Pancreas (tissue), 10 donors: ENCODE data around the gene DLG2. TPM values are rescaled to one million over a fixed set of nuclear protein-coding genes. Genes with fewer than 3 reads are reported as not detected.

Source experiments
- ATAC-seq, 4 donors: fragments of 200-7000 bp; cut with Tn5 transposase; one replicate each; pipeline versions ENCODE4 v1.8.0 to v1.9.1; 2020; ENCODE audit warnings: mild to moderate bottlenecking in 4 of 4, moderate library complexity in 4 of 4
- DNase-seq, 6 donors: peaks; one replicate each; pipeline ENCODE4 v3.0.0-alpha.2; 2020
- FAIRE-seq: peaks from 2 replicates; lab custom pipeline; 2012; peaks lifted over from hg19 to GRCh38; lab: Jason Lieb, UNC
- H3K27ac ChIP-seq, 4 donors: fragments of 200-600 bp; sonication (generic); 1 replicate in 3 of 4; 2 replicates in 1 of 4; pipeline versions ENCODE4 v1.5.0 to v1.8.0; 2020
- H3K27me3 ChIP-seq, 4 donors: fragments of 200-600 bp; one replicate each; pipeline ENCODE4 v1.8.0; 2021
- H3K36me3 ChIP-seq, 3 donors: fragments of 200-600 bp; sonication (generic) in 1 of 3; one replicate each; pipeline versions ENCODE4 v1.5.0 to v1.8.0; 2020 to 2021
- H3K4me1 ChIP-seq, 3 donors: fragments of 200-600 bp; one replicate each; pipeline ENCODE4 v1.8.0; 2021
- H3K4me3 ChIP-seq, 4 donors: fragments of 200-600 bp; sonication (generic) in 2 of 4; one replicate each; pipeline versions ENCODE4 v1.5.0 to v1.8.0; 2020 to 2021
- H3K9me3 ChIP-seq, 4 donors: fragments of 200-600 bp; one replicate each; pipeline ENCODE4 v1.8.0; 2021
- WGBS, 2 donors: extraction: QIAGEN DNeasy Blood & Tissue Kit; methylation state at CpG; one replicate each; pipeline ENCODE4 v1.1.7; 2013; 5-methylcytosine and 5-hydroxymethylcytosine counted together
- intact Hi-C, 3 donors: fragments of 100-400 bp; cut with DNase I; formaldehyde crosslinking; loops; one replicate each; pipeline versions ENCODE4 v1.11.1 to v1.14.2; 2022
- polyA plus RNA-seq, 2 donors: library from polyadenylated mRNA; stranded (reverse); fragments of 200-250 nt; gene quantifications; one replicate each; pipeline ENCODE4 v1.2.3, GENCODE V29; 2013
- total RNA-seq, 6 donors: library from RNA; stranded (reverse); fragmentation: NEBNext Ultra II Directional in 4 of 6; extraction: Animal tissue kit (Norgen Biotek cat#: 25700) in 4 of 6; gene quantifications; one replicate each; pipeline versions ENCODE4 v1.2.1 to v1.2.4, GENCODE V29; 2021 to 2023
- TF ChIP-seq, protein P1 (sequence below), 4 donors: fragments of 200-600 bp; sonication (generic) in 3 of 4; IDR thresholded peaks; one replicate each; pipeline versions ENCODE4 v1.5.0 to v1.8.0; 2021; ENCODE audit warnings: antibody characterized with exemption in 4 of 4
- donor health status: healthy with polysubstance abuse.
- donor health status: DM: no; HTN: no; CAD: no; lungs with moderate emphysema.
- donor health status: DM: no; HTN: no; CAD: no.
- donor health status: control.
- donor health status: control.
- donor health status: Bipolar disorder and iron deficiency.
- donor health status: DM: yes; HTN: yes; CAD: no.
- donor health status: DM: no; HTN: no; CAD: no.
- donor health status: DM: no; HTN: no; CAD: no.
- donor health status: DM: yes; HTN: yes; CAD: no.

The DLG2 gene
- total and polyA plus RNA-seq, 8 donors: 1.2 to 5.4 (median 3.6) TPM

- Histone ChIP-seq H3K4me1 (no peaks in the 10 kb centered on the region), H3K36me3 (no peaks in the 10 kb centered on the region), H3K4me3 (no peak overlapping the region), H3K9me3 (no peaks in the 10 kb centered on the region), H3K27me3 (no peaks in the 10 kb centered on the region), H3K27ac (no peak overlapping the region)
- intact Hi-C loops: no loop called here
- DNase-seq: no peak
- FAIRE-seq: no peak
- WGBS, 2 donors: 75 to 78% methylated on average over 2 of the region's 2 CpGs
- ATAC-seq: no peak
- TF ChIP-seq, protein P1, sequence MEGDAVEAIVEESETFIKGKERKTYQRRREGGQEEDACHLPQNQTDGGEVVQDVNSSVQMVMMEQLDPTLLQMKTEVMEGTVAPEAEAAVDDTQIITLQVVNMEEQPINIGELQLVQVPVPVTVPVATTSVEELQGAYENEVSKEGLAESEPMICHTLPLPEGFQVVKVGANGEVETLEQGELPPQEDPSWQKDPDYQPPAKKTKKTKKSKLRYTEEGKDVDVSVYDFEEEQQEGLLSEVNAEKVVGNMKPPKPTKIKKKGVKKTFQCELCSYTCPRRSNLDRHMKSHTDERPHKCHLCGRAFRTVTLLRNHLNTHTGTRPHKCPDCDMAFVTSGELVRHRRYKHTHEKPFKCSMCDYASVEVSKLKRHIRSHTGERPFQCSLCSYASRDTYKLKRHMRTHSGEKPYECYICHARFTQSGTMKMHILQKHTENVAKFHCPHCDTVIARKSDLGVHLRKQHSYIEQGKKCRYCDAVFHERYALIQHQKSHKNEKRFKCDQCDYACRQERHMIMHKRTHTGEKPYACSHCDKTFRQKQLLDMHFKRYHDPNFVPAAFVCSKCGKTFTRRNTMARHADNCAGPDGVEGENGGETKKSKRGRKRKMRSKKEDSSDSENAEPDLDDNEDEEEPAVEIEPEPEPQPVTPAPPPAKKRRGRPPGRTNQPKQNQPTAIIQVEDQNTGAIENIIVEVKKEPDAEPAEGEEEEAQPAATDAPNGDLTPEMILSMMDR (IDR thresholded peaks at IDR 0.05): no peak
Observed at GRCh38 chr11:85310479-85310878, 316.7 kb downstream of the DLG2 start.

DNA sequence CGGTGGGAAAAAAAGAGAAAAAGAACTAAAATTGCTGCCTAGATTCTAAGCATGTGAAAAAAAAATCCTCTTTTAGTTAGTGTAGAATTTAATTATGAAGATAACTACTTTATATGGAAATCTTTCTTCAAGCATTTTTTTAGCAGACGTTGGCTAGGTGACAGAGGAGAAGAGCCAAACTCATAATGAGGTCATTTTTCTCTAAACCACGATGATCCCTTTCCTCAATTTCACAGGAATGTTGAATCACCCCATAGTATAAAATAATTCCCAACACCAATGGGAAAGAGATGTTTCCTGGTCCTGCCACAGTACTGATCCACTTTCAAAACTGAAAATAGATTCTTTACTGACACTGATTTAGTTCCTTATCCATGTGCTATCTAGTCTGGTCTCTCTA, 319.8 kb downstream of the DLG2 start:
- Histone ChIP-seq H3K4me1 (peaks cover 0 to 8% (median 5%) of the 10 kb centered on the region in 3 donors), H3K4me3 (no peak overlapping the region), H3K36me3 (no peaks in the 10 kb centered on the region), H3K27me3 (no peaks in the 10 kb centered on the region), H3K27ac (no peak overlapping the region), H3K9me3 (no peaks in the 10 kb centered on the region)
- ATAC-seq (no peak), FAIRE-seq (no peak), DNase-seq (no peak)
- TF ChIP-seq, protein P1 (IDR thresholded peaks at IDR 0.05): no peak
- intact Hi-C loops: no loop called here
- WGBS, 2 donors: 86 to 92% methylated on average over 3 of the region's 3 CpGs

DNA sequence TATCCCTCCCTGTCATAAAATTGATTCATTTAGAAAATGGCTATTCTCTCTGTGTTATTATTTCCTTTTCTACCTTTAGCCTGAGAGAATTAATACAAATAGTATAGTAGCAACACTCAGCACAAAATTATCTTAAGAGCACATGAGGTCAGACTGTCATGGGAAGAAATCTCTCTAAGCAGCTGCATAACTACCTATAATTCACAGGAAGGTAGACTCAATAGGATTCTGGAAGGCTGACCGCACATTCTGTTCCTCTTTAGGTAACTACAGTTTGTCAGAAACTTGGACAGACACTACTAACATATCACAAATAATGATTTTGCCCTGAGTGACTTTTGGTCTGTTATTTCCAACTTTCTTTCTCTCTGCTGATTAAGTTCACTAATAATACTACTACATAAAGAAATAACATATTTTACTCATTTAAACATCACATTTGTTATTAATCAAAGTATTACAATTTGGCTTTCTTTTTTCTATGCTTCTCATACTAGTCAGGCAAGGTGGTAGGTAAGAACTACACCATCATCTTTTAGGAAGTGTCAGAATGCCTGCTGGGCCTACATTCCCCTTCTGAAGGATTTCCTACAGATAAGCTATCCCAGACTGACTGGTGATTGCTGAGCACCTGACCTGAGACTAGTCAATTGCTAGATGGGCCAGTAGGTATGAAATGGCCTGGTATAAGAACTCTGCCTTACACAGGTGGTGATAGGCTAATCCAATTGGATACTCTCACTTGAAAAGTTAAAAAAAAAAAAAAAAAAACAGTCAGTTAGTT, 325.1 kb downstream of the DLG2 start:
- peak overlapping the region in 3 of 4 donors; percentile 3 to 48 (median 27) for H3K27ac ChIP-seq
- intact Hi-C loops: no loop called here
- no peaks in the 10 kb centered on the region for H3K36me3 ChIP-seq
- 27 to 33% methylated on average over 1 of the region's 1 CpG for WGBS, 2 donors
- H3K4me1 ChIP-seq: peaks cover 9 to 13% (median 12%) of the 10 kb centered on the region in 3 donors
- H3K4me3 ChIP-seq: no peak overlapping the region
- FAIRE-seq (no peak), DNase-seq (peak in 3 of 6 donors; percentile 40 to 60 (median 48)), ATAC-seq (peak; percentile 93 to 98 (median 96))
- TF ChIP-seq, protein P1 (IDR thresholded peaks at IDR 0.05): no peak
- H3K27me3 ChIP-seq: no peaks in the 10 kb centered on the region
- H3K9me3 ChIP-seq: no peaks in the 10 kb centered on the region

DNA sequence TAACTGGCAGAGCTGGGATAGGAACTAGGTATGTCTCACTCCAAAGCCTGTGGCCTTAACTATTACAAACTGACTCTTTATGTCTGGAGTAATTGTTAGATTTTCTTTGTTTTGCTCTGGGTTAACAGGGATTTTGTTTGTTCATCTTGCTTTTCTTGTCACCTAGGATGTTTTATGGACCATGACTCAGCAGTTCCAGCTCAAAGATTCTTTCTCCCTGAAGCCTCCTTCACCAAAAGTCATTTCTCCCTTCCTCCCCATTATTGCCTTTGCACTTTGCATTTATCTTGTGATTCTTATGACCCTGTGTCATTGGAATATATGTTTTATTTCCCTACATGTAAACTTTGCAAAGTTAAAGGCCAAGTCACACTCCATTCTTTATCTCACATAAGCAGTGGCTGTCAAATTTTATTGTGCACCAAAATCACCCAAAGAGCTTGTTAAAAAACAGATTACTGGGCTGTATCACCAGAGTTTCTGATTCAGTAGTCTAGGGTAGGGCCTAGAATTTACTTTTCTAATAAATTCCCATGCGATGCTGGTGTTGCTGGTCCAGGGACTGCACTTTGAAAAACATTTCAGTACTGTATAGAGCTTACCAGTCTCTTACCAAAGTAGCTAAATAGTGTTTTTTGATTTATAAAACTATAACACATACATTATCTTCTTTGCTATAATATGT, 327.7 kb downstream of the DLG2 start:
- WGBS, 2 donors: 93 to 96% methylated on average over 1 of the region's 1 CpG
- no peak for FAIRE-seq
- Histone ChIP-seq H3K27ac (no peak overlapping the region), H3K36me3 (no peaks in the 10 kb centered on the region), H3K9me3 (no peaks in the 10 kb centered on the region), H3K27me3 (no peaks in the 10 kb centered on the region), H3K4me3 (no peak overlapping the region), H3K4me1 (peaks cover 9 to 13% (median 12%) of the 10 kb centered on the region in 3 donors)
- DNase-seq: no peak
- intact Hi-C loops: no loop called here
- TF ChIP-seq, protein P1 (IDR thresholded peaks at IDR 0.05): no peak
- no peak for ATAC-seq
